Stimulated activated naive CD4-positive, alpha-beta T cell (primary cell): ENCODE data around the gene SLC35B2.

Experiments used
- DNase-seq, 6 experiments: peaks; one replicate each; lab custom pipeline; 2025; lab: John Stamatoyannopoulos, UW

Gene SLC35B2

DNA sequence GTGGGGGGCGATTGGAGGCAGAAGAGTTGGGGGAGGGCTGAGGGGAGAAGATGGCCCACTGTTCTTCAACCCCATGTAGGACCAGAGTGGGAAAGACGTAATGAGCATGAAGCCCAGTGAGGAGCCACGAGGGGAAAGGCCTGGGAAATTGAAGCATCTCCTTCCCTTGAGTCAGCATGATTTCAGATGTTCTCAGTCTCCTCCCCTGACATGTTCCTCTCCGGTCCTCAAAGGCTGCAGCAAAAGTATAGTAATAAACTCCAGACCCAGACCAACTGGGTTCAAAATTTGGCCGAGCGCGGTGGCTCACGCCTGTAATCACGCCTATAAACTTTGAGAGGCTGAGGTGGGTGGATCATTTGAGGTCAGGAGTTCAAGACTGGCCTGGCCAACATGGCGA, 9.9 kb upstream of the SLC35B2 start:
- no peak for DNase-seq

DNA sequence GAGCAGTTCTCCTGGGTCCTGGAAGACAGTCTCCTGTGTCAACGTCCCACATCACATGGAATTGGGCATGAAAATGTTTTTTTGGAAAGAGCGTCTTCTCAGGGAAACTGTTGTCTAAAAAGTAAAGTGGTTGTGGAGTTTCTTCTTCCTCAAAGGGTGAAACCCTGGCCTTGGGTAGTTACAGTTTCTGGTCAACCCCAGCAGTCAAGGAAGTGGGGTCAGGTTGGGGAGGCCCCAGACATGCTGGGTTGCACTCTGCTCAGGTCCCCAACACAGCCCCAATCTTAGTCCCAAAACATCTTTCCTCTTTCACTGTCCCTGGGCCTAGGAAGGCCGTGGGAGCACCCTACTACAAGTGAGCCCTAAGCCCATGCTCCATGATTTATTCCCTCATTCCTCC, 9.0 kb upstream of the SLC35B2 start:
- no peak for DNase-seq

DNA sequence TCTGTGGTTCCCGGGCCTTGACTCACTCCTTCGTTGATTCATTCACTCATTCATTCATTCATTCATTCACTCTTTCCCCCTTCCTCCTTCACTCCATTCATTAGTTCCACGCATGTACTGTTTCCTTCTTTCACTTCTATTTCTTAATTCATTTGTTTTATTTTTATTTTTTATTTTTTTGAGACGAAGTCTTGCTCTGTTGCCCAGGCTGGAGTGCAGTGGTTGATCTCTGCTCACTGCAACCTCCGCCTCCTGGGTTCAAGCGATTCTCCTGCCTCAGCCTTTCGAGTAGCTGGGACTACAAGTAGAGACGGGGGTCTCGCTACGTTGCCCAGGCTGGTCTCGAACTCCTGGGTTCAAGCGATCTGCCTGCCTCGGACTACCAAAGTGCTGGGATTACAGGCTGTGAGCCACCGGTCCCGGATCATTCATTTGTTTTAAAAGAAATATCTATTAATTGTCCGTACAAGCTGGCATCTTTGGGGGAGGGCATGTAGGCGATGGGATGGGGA, 8.4 kb upstream of the SLC35B2 start:
- DNase-seq = no peak

DNA sequence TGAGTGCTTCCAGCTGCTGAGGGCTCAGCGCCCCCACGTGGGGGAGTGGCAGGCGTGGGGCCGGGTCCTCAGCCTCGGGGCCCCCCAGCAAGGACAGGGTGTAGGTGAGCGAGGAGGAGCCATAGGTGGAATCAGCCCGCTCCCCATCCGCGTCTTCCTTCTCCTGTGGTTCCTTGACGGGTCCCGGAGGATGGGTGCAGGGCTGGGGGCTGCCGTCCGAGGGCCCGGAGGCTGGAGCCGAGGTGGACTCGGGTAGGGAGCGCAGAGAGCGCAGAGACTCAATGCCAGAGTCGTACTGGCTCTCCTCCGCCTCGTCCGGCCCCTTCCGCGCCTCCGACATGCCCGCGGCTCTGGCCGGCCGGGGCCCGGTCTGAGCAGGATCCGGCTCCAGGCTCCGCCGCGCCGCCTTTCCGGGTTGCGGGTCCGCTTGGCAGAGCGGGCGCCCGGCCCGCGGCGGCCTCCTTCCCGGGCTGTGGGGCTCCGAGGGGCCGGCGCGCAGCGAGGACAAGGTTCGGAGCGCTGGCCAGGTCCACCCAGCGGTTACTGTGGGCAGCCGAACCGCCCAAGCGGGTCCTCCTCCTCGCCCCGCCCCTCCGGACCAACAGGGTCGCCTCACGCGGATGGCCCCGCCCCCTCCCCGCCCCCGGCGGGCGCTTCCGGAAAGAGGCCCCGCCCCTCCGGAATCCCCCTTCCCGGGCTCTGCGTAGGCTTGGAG, 7.8 kb upstream of the SLC35B2 start, which contains the start of gene NFKBIE:
Gene NFKBIE (minus strand): TSS at position 545 of the 715 bp plus-strand sequence. CDS start 205 bp downstream, at position 340.
- DNase-seq = peak; percentile 87 to 97 (median 91)

DNA sequence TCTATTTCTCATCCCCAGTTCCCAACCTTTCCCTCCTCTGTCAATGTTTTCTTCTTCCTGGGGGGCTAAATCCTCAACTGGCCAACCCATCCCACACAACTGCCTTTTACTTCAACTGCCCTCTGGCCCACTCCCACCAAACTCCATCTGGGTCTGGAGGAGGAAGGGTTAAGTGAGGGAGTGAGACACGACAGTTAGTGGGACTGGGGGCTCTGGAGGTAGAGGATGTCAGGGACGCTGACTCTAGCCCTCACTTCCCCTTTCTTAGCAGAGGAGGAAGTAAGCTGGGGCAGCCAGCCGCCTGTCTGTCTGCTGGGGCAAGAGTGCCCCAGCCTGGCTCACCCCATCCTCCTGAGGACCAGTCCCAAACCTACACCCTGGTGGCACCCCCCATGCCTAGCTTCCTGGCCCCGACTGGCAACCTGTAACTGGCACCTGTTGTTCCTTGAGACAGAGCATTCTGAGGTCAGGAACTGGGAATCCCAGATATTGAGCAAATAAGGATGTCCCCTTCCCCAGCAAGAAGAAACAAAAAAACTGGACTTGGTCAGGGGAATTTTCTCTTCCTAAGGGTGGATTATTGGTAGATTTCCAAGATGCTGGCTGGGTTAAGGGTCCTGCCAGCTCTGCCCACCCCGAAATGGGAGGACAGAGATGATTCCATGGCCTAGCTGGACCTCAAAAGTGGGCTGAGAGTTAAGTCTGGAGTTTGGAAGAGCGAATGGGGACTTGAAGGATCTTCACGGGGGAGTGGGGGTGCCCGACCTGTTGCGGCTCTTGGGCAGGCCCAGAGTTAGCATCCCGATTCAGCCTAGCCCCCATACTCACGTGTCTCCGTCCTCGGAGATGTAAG, 7.1 kb upstream of the SLC35B2 start:
- DNase-seq = peak in 3 of 6 experiments; percentile 17 to 41 (median 29)

DNA sequence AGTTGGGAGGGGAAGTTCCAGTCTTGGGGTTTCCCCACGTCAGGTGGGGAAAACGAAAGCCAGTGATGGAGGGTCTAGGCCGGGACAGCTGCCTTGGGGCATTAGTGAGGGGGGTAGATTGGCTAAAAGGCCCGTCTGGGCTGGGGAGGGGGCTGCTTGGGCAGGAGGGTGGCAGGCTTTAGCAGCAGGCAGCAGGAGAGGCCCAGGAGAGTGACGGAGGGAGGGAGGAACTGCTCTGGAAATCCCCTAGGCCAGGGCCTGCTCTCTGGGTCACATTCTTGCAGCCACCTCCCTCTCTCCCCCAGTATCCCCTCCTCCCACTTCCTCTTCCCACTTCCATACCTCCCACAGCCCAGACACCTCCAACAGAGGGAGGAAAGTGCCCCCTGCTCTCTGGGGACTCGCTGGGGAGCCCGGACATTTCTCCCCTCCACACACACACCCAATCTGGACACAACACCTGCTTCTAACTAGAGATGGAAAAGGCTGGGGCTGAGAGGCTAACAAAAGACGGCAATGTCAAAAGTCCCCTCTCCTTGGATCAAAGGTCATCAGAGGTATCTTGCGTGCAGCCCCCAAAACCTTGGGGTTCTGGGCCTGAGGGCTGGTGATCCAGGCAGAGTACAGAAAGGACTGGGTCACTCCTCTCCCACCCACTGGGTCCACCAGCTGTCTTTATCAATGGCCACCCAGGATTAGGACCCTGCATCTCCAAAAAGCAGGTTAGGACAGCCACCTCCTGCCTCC, 6.2 kb upstream of the SLC35B2 start:
- peak in 2 of 6 experiments; percentile 18 to 43 for DNase-seq

DNA sequence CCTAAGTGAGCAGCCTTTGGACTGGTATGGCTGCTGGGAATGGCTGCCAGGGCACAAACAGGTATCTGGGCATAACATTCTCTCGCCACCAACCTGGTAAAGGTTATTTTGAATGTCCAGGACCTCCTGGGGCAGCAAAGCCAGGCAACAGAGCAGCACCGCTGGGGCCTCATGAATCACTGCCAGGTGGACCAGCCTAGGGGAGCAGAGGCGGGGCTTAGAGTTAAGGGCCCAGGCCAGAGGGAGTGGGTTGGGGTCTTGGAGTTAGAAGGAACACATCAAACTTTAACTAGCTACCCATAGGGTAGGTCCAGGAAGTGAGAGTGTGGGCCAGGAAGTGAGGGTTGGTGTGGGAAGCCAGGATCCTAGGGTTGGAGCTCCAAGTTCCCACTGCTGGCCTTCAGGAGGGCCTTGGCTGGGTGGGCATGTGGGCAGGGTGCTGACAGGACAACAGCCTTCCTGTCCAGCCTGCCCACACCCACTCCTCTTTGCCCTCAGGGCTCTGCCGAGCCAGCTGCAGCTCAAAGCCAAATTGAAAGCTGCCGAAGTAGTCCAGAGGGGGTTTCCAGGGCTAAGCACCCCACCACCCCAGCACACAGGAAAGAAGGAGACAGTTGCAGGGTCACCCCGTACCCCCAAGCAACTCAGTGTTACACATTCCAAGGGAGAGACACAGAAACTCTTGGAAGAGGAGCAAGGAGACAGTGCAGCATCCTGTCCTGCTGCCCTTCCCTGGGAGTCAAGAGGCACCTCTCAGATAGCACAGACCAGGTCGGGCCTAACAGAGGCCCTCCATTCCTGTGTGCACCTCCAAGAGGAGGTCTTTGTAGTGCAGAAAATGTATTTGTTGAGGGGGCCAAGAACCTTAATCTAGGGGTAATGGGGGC, 5.4 kb upstream of the SLC35B2 start:
- DNase-seq = no peak

DNA sequence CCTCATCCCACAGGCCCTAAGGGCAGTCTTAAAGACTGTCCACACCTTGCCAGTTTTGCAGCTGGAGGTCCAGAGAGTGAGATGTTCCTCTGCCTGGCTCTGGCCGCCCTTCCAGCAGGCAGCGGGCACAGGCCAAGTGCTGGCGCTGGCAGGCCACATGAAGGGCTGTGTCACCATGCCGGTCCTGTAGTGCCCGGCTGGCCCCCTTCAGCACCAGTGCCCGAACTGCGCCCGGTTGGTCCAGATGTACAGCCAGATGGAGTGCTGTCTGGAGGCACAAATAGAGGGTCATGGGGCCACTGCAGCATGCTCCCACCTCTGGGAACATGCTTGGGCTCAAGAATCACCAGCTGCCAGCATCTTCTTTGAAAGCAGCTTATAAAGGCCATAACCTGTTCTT, 4.3 kb upstream of the SLC35B2 start:
- DNase-seq = no peak

DNA sequence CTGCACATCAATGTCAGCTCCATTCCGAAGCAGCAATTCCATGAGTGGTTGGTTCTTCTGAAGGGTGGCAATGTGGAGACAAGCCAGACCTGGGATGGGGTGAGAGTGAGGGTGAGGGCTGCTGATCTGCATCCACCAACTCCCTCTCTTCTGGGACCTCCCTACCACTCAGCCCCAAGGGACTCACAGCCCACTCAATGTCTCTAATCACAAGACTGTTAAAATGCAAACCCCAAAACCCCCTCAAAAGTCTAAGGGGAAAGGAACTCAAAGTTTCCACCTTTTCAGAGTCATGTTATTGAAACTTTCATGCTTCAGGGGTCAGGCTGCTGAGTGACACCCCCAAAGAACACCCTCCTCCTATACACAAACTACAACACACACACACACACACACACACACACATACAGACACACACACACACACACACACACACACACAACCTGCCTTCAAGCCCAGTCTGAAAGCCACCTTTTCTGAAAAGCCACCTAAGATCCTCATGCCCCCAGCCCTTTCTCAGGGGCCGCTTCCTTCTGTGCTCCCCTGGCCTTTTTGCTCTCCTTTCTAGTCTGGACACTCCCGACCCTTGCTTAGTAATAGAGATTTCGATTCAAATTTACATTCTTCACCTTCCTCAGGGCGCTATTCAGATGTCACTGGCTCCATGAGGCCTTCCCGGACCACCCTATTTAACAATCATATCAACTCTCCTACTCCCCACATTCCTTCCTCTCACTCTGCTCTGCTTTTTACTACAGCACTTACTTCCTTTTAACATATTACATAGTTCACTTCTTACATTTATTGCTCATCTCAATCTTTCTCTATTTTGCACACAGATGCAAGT, 3.3 kb upstream of the SLC35B2 start:
- no peak for DNase-seq

DNA sequence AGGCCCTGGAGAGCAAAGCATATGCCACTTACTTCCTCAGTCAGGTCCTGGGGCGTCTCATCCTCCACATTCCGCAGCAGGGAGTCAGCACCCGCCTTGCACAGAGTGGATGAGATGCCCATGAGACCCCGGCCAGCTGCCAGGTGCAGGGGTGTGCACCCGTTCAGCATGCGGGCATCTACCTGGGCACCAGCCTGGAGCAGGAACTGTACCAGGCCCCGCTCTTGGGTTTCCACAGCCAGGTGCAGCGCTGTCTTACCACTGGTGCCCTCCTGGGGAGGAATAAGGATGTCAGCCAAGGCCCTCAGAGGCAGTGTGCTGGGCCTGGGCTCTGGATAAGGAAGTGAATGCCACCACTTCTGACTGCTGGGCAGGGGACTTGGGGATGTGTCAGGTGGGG, 2.7 kb upstream of the SLC35B2 start:
- DNase-seq = no peak

DNA sequence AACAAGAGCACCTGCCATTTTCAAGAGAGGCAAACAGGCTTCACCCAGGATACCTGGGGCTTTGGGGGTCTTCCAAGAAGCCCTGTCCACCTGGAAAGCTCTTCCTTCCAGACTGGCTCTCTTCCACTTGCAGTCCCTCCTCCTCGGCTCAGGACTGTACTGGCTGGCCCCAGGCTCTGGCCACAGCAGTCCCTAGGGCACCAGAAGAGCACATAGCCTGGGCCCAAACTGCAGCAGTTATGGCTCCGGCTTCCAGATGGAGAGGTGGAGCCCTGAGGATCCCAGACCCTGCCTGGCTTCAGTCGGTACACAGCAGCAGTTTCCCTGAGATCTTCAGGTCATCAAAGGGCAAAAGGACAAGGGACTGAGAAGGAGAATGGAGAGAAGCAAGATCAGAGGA, 1.6 kb upstream of the SLC35B2 start:
- no peak for DNase-seq

DNA sequence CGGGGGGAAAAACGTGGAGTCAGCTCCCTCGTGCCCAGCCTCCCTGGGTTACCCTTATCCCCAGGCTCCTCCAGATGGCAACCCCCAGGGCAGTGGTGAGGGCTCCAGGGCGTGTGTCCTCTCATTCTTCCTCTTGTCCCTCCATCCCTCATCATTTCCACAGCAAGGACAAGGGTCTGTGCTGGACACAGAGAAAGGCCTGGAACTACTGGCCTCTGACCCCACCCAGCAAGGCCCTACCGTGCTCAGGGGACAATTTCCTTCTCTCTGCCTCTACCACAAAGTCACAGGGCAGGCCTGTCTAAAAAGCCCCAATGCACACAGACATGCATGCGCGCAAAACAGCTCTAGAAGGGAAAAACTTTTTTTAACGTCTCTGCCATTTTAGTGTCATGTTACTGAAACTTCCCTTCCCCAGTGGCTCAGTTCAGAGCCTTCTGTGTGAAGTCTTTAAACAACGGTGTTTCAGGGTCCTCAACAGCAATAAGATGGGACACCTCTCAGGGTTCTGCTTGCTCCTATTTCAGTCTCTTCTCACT, 1.1 kb upstream of the SLC35B2 start:
- DNase-seq = no peak

DNA sequence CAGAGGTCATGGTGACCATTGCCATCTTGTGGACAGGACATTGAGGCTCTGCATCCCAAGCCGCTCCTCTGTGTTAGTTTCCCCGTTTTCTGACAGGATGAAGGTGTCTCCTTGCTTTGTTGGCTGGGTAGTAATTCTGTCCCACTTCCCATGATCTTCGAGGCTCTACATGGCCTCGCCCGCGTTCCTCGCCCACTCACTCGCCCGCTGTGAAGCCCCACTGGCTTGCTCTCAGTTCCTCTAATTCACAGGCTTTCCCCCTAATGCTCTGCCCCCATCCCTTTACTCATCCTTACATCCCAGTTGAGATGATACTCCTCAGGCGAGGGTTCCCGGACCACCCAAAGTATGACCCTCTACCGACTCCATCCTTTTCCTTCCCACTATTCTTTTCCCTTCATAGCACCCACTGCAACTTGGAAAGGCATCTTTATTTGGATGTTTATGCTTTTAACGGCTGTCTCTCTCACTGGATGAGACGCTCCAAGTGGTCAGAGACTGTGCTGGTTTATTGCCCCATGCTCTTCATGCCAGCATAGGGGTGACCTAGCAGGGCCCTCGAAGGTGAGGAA, 511 bp upstream of the SLC35B2 start:
- no peak for DNase-seq

DNA sequence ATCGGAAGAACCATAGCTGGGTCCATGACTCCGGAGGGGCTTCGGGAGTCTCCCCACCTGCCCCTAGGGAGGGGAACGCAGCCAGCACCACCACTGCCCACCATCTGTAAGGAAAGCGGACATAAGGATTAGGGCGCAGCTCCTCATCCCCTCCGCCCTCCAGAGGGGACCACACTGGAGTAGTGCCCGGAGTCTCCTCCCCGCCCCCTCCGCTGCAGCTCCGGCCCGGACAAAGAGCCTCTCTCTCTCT, 628 bp downstream of the SLC35B2 start:
- no peak for DNase-seq

DNA sequence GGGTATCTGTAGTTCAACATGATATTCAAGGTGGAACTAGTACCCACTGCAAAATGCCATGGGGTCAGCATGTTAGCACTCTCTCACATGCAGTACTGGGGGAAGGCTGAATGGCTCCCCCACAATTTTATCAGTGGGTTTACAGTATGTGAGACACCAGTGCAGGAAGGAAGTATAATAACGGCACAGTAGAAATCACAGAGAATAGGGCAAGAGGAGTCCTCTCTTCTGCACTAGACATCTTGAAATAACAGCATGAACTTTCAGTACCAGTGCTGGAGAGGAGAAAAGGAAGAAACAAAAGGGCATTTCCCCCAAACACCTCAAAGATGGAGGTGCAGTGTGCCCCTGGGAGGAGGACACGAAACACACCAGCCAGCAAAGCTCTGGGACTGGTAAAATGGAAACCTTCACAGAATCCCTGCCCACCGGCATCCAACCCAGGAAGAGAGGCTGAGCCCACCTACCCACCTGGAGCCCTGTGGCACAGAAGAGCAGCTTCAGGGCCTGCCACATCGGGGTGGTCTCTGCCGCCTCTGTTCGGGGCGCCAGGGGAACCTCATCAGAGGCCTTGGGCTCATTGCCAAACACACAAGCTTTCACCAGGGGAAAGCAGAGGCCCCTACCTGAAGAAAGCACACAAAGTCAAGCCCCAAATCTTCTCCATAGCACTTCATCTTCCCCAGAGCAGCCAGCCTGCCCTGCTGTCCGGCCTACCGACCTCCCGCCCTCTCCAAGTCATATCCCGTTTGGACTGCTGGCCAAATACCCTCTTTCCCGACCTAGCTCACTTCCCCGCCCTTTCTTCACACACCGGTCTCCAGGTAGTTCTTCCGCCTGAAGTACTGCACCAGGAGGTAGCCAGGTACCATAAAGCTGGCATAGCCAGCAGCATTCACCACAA, 1.2 kb downstream of the SLC35B2 start:
- peak in 3 of 6 experiments; percentile 16 to 31 (median 21) for DNase-seq

DNA sequence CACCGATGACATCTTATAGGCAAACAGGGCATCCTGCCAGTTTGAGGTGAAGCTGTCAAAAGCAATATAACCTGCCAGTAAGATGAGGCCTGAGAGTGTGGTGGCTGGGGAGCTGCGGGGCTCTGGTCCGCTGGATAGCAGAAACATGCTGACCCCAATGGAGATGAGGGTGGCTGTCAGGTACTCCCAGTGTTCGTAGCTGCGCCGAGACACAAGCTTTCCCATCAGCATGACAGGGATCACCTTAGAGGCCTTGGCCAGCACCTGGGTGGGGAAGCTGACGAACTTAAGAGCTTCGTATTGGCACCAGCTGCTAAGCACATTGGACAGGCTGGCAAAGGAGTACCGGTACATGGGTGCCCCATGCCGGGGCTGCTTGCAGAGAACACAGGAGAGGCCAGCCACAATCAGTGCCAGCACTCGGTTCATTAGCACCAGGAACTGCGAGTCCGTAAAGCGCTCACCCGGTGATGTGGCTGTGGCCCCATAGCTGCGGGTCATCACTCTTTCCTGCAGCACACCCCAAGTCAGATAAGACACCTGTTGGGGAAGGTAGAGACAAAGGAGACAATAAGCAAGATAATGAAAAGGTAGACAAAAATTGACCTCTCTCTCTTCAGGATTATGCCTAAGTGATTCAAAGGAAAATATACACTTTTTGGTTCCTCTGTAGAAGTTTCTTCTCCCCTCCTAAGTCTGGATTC, 2.1 kb downstream of the SLC35B2 start:
- DNase-seq = peak in 2 of 6 experiments; percentile 11 to 23

DNA sequence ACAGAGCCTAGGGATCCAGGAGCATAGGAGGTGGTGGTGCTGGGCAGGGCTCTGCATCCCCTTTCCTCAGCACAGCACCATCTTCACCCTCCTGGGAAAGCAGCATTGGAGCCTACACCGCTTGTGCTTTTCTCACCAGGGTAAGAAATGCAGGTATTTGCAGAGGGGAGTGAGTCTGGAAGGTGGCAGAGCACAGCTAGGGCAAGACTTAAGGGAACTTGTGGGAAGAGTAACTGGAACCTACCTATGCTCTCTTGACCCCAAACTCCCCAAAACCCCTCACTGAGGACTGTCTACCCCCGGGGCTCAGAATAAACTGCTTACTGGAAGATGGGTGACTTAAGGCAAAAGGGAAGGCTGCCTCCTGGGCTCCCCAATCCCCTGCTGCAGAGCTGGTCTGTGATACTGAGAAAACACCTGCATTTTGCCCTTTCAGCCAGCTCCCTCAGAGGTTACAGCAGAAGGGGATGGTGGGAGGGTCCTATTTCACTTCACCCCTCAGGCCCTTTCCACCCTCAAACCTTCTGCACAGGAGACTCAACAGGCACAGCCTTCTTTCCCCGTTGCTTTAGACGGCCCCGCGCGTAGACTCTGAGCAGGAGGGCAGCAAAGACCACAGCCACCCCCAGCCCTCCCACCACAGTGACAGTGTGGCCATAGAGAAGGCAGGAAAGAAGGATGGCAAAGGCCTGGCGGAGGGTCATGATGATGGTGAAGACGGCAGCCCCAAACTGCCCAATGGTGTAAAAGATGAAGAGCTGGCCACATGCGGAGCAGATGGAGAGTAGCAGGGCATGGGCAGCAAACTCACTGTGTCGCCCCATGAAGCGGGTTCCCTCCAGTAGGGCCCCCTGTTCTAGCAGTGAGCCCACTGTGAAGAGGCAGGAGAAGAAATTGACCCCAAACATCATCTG, 2.9 kb downstream of the SLC35B2 start:
- peak in 1 of 6 experiments; percentile 16 for DNase-seq
